Smooth muscle cell (in vitro differentiated cells): ENCODE measurements around the gene CDADC1. TPM values are rescaled to one million over a fixed set of nuclear protein-coding genes. Genes with fewer than 3 reads are reported as not detected.

Experiments used
- DNase-seq: peaks from one replicate; lab custom pipeline; 2025; ENCODE audit not compliant: unreplicated experiment; lab: John Stamatoyannopoulos, UW
- H2AFZ ChIP-seq: fragments of 200-600 bp; sonication (generic); 2 replicates; pipeline ENCODE4 v1.6.0; 2016; ENCODE audit warnings: antibody characterized with exemption, low read depth, mild to moderate bottlenecking
- H3F3A ChIP-seq: fragments of 200-600 bp; sonication (generic); 2 replicates; pipeline ENCODE4 v1.6.0; 2017; ENCODE audit warnings: antibody characterized with exemption, low read depth
- H3K27ac ChIP-seq: fragments of 200-600 bp; sonication (generic); 2 replicates; pipeline ENCODE4 v1.5.1; 2016; ENCODE audit warnings: low read depth, mild to moderate bottlenecking
- H3K27me3 ChIP-seq: fragments of 200-600 bp; sonication (generic); 2 replicates; pipeline ENCODE4 v1.6.1; 2016; ENCODE audit warnings: low read depth, mild to moderate bottlenecking
- H3K36me3 ChIP-seq: fragments of 200-600 bp; sonication (generic); 2 replicates; pipeline ENCODE4 v1.5.1; 2016; ENCODE audit warnings: low read depth
- H3K4me1 ChIP-seq: fragments of 200-600 bp; sonication (generic); 2 replicates; pipeline ENCODE4 v1.5.1; 2016; ENCODE audit warnings: low read depth
- H3K4me2 ChIP-seq: fragments of 200-600 bp; sonication (generic); 2 replicates; pipeline ENCODE4 v1.6.0; 2016; ENCODE audit warnings: mild to moderate bottlenecking
- H3K4me3 ChIP-seq: fragments of 200-600 bp; sonication (generic); 2 replicates; pipeline ENCODE4 v1.5.1; 2016; ENCODE audit warnings: mild to moderate bottlenecking
- H3K79me2 ChIP-seq: fragments of 200-600 bp; sonication (generic); 2 replicates; pipeline ENCODE4 v1.6.0; 2016; ENCODE audit warnings: low read depth, mild to moderate bottlenecking
- H3K9ac ChIP-seq: fragments of 200-600 bp; sonication (generic); 2 replicates; pipeline ENCODE4 v1.6.0; 2016; ENCODE audit warnings: low read depth
- H3K9me3 ChIP-seq: fragments of 200-600 bp; sonication (generic); replicated peaks from 2 replicates; pipeline ENCODE4 v1.5.1; 2016; ENCODE audit warnings: low read depth
- H4K20me1 ChIP-seq: fragments of 200-600 bp; sonication (generic); 2 replicates; pipeline ENCODE4 v1.6.0; 2016; ENCODE audit warnings: low read depth
- CTCF ChIP-seq: fragments of 200-600 bp; sonication (generic); IDR thresholded peaks from 2 replicates; pipeline ENCODE4 v1.5.1; 2017; ENCODE audit warnings: borderline replicate concordance, mild to moderate bottlenecking, antibody characterized with exemption; ENCODE audit not compliant: insufficient read depth, poor library complexity, severe bottlenecking
- WGBS: methylation state at CpG from one replicate; pipeline ENCODE4 v1.1.7; 2016; ENCODE audit warnings: low lambda C conversion rate; 5-methylcytosine and 5-hydroxymethylcytosine counted together
- polyA plus RNA-seq: library from polyadenylated mRNA; unstranded; fragments of >200 nt; fragmentation: Nextera tagmentation; extraction: Ambion mirVana; gene quantifications from 2 replicates; pipeline ENCODE4 v1.2.1, GENCODE V29; 2016
- total RNA-seq: library from RNA; depleted of rRNA; stranded (reverse); fragments of >200 nt; gene quantifications from 2 replicates; pipeline ENCODE4 v1.2.3, GENCODE V29; 2014

CDADC1 gene
- total and polyA plus RNA-seq, 2 experiments from 2014 or later: 11.1 to 22.6 TPM

GRCh38 chr13:49221590-49221965 lies 26.1 kb upstream of the CDADC1 start:
- Histone ChIP-seq H2AFZ (no peak overlapping the region), H3K36me3 (no peaks in the 10 kb centered on the region), H3K4me2 (no peak overlapping the region), H3K27me3 (peaks cover 95% of the 10 kb centered on the region), H3K79me2 (no peaks in the 10 kb centered on the region), H3K27ac (no peak overlapping the region), H3K9ac (no peak overlapping the region), H3K9me3 (no peaks in the 10 kb centered on the region), H4K20me1 (no peaks in the 10 kb centered on the region), H3K4me3 (no peak overlapping the region), H3K4me1 (no peaks in the 10 kb centered on the region), H3F3A (no peaks in the 10 kb centered on the region)
- no peak for DNase-seq
- TF ChIP-seq CTCF: no peak
- 81% methylated on average over 4 of the region's 4 CpGs for WGBS

GRCh38 chr13:49225223-49226042 lies 22.3 kb upstream of the CDADC1 start:
- H3K9me3 ChIP-seq: no peaks in the 10 kb centered on the region
- DNase-seq: no peak
- H2AFZ ChIP-seq: no peak overlapping the region
- H3F3A ChIP-seq: no peaks in the 10 kb centered on the region
- no peak for TF ChIP-seq CTCF
- H3K9ac ChIP-seq: no peak overlapping the region
- H3K27ac ChIP-seq: no peak overlapping the region
- no peaks in the 10 kb centered on the region for H4K20me1 ChIP-seq
- no peaks in the 10 kb centered on the region for H3K79me2 ChIP-seq
- no peak overlapping the region for H3K4me2 ChIP-seq
- H3K36me3 ChIP-seq: no peaks in the 10 kb centered on the region
- peaks cover 58% of the 10 kb centered on the region for H3K27me3 ChIP-seq
- WGBS: 70% methylated on average over 5 of the region's 5 CpGs
- no peak overlapping the region for H3K4me3 ChIP-seq
- H3K4me1 ChIP-seq: no peaks in the 10 kb centered on the region

GRCh38 chr13:49226613-49227012 lies 21.1 kb upstream of the CDADC1 start:
- no peaks in the 10 kb centered on the region for H4K20me1 ChIP-seq
- no peak overlapping the region for H3K27ac ChIP-seq

More at GRCh38 chr13:49226613-49227012, 21.1 kb upstream of the CDADC1 start:
- Histone ChIP-seq H3K4me2 (no peak overlapping the region), H3K27me3 (peaks cover 46% of the 10 kb centered on the region), H3K4me1 (no peaks in the 10 kb centered on the region), H3K9me3 (no peaks in the 10 kb centered on the region), H3K36me3 (no peaks in the 10 kb centered on the region), H3K9ac (no peak overlapping the region), H3K79me2 (no peaks in the 10 kb centered on the region), H3K4me3 (no peak overlapping the region), H2AFZ (no peak overlapping the region), H3F3A (no peaks in the 10 kb centered on the region)
- DNase-seq: no peak
- WGBS: 92% methylated on average over 5 of the region's 5 CpGs
- no peak for TF ChIP-seq CTCF
